Osteoblast (primary cell): ENCODE measurements around the gene PPP1R13B. TPM values are rescaled to one million over a fixed set of nuclear protein-coding genes. Genes with fewer than 3 reads are reported as not detected.

Experiments
- DNase-seq: peaks from one replicate; pipeline ENCODE4 v3.0.0; 2011; ENCODE audit warnings: low spot score, mixed read lengths; ENCODE audit not compliant: insufficient read length; ENCODE audit errors: missing footprints
- H2AFZ ChIP-seq: 2 replicates; pipeline ENCODE4 v1.6.0; 2011; ENCODE audit warnings: mild to moderate bottlenecking, low read length
- H3K27ac ChIP-seq: 2 replicates; pipeline ENCODE4 v1.5.1; 2011; ENCODE audit warnings: mild to moderate bottlenecking, low read depth, low read length, moderate library complexity
- H3K27me3 ChIP-seq: 2 replicates; pipeline ENCODE4 v1.6.0; 2012; ENCODE audit warnings: mild to moderate bottlenecking, control low read depth, inconsistent platforms, low read length, moderate library complexity; ENCODE audit not compliant: insufficient read depth
- H3K36me3 ChIP-seq: 2 replicates; pipeline ENCODE4 v1.5.1; 2011; ENCODE audit warnings: mild to moderate bottlenecking, low read length, control low read depth, moderate library complexity; ENCODE audit not compliant: insufficient read depth
- H3K4me1 ChIP-seq: 2 replicates; pipeline ENCODE4 v1.5.1; 2011; ENCODE audit warnings: mild to moderate bottlenecking, low read length, control low read depth, moderate library complexity; ENCODE audit not compliant: insufficient read depth
- H3K4me2 ChIP-seq: 2 replicates; pipeline ENCODE4 v1.6.0; 2011; ENCODE audit warnings: mild to moderate bottlenecking, low read length; ENCODE audit not compliant: insufficient read depth
- H3K4me3 ChIP-seq: fragments of 200-600 bp; sonication (generic); 3 replicates; pipeline ENCODE4 v1.5.1; 2012; ENCODE audit warnings: mild to moderate bottlenecking, low read length, inconsistent platforms; ENCODE audit not compliant: insufficient read depth
- H3K79me2 ChIP-seq: 2 replicates; pipeline ENCODE4 v1.6.0; 2012; ENCODE audit warnings: mild to moderate bottlenecking, low read length, control low read depth, inconsistent platforms; ENCODE audit not compliant: insufficient read depth
- H3K9me3 ChIP-seq: 2 replicates; pipeline ENCODE4 v1.5.1; 2011; ENCODE audit warnings: low read depth, low read length, control low read depth
- H4K20me1 ChIP-seq: 2 replicates; pipeline ENCODE4 v1.6.0; 2012; ENCODE audit warnings: mild to moderate bottlenecking, low read length, control low read depth; ENCODE audit not compliant: insufficient read depth
- total RNA-seq: library from RNA; depleted of rRNA; stranded (reverse); fragments of >200 nt; gene quantifications from 2 replicates; pipeline ENCODE4 v1.2.3, GENCODE V29; 2012
- TF ChIP-seq, protein P1 (sequence below): IDR thresholded peaks from 2 replicates; pipeline ENCODE4 v1.5.1; 2011; ENCODE audit warnings: mild to moderate bottlenecking, low read depth, low read length, moderate library complexity; ENCODE audit errors: extremely low read depth

The PPP1R13B gene
- total RNA-seq, 1 donor, result 3.3 TPM

DNA sequence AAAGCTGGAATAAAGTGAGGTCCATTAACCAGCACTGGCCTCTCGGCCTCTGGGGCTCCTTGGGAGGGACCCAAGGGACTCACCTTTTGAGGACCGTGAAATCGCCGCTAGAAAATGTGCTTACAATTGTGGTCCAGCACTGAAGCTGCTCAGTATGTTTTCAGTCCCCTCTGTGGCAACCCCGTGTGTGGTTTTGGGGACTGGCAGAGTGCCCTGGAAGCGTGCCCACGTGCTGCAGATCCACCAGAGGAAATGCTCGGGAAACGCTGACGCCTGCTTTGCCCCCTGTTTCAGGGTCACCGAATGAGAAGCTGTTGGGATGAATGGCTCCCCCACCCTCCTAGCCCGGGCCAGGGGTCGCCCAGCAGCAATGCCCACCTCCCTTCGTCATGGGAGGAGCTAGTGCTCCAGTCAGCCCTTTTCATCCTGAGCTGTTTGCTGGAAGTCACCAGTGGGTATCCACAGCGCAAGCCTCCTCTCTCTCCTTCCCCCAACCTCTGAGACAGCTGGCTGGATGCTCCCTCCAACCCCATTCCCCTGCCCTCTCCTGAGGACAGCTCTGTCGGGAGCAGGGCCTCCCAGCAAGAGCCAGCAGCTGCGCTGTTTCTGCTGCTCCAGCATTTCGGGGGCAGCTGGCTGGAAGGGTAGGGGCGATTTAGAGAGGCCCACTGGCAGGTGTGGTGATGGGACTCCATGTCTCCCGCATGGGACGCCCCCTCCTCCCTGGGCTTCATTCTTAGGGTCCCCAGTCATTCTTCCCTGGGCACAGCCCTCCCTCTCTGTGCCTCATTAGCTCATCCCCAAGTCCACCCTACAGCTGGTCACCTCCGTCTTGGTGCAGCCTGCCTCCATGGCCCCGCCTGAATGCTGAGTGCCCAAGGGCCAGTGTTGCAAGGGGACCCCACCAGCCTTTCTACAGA lies 33.2 kb upstream of the PPP1R13B start:
- H4K20me1 ChIP-seq, result no peaks in the 10 kb centered on the region
- peak overlapping the region; percentile 30 for H2AFZ ChIP-seq
- no peaks in the 10 kb centered on the region for H3K9me3 ChIP-seq
- TF ChIP-seq, protein P1, sequence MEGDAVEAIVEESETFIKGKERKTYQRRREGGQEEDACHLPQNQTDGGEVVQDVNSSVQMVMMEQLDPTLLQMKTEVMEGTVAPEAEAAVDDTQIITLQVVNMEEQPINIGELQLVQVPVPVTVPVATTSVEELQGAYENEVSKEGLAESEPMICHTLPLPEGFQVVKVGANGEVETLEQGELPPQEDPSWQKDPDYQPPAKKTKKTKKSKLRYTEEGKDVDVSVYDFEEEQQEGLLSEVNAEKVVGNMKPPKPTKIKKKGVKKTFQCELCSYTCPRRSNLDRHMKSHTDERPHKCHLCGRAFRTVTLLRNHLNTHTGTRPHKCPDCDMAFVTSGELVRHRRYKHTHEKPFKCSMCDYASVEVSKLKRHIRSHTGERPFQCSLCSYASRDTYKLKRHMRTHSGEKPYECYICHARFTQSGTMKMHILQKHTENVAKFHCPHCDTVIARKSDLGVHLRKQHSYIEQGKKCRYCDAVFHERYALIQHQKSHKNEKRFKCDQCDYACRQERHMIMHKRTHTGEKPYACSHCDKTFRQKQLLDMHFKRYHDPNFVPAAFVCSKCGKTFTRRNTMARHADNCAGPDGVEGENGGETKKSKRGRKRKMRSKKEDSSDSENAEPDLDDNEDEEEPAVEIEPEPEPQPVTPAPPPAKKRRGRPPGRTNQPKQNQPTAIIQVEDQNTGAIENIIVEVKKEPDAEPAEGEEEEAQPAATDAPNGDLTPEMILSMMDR, result no peak
- DNase-seq, result peak; percentile 93
- peak overlapping the region; percentile 54 for H3K4me3 ChIP-seq
- no peaks in the 10 kb centered on the region for H3K79me2 ChIP-seq
- H3K27me3 ChIP-seq, result peaks cover 8% of the 10 kb centered on the region
- peaks cover 16% of the 10 kb centered on the region for H3K4me1 ChIP-seq
- H3K4me2 ChIP-seq, result peak overlapping the region; percentile 83
- H3K36me3 ChIP-seq, result no peaks in the 10 kb centered on the region
- H3K27ac ChIP-seq, result no peak overlapping the region

DNA sequence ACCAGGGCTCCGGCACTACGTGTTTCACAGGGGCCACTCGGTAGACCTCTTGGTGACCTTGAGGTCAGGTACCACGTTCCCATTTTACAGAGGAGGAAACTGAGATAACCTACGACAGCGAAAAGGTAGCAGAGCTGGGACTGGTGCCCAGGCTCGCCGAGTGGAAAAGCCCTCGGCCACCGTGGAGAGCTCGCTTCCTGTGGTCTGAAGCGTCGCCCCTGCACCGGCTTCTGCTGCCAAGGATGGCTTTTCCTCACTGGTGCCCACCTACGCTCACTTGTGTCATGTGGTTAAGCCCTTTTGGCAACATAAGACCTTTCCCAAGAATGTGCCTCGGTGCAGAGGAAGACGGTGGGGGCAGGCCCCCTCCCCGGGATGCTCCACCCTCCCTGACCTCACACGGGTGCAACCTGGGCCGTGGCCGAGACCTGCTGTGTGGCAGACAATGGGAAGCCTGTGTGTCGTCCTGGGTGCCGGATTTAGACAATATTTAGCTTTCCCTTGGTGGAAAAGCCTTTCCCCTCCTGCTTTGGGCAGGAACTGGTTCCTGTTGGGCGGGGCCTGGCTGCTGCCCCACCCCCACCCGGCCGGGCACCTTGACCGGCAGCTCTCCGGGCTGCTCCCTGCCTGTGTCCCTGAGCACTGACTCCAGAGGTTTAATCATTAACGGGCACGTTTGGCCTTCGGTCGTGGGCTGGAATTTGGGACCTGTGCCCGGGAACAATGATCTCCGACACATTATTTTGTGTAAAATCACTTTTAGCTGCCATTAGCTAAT lies 32.4 kb upstream of the PPP1R13B start:
- H2AFZ ChIP-seq, result peak overlapping the region; percentile 30
- no peaks in the 10 kb centered on the region for H3K79me2 ChIP-seq
- H4K20me1 ChIP-seq, result no peaks in the 10 kb centered on the region
- peaks cover 16% of the 10 kb centered on the region for H3K4me1 ChIP-seq
- H3K4me3 ChIP-seq, result peak overlapping the region; percentile 54
- peak; percentile 89 for DNase-seq
- H3K36me3 ChIP-seq, result no peaks in the 10 kb centered on the region
- H3K9me3 ChIP-seq, result no peaks in the 10 kb centered on the region
- H3K4me2 ChIP-seq, result peak overlapping the region; percentile 83
- no peak overlapping the region for H3K27ac ChIP-seq
- TF ChIP-seq, protein P1, result no peak
- peaks cover 8% of the 10 kb centered on the region for H3K27me3 ChIP-seq

DNA sequence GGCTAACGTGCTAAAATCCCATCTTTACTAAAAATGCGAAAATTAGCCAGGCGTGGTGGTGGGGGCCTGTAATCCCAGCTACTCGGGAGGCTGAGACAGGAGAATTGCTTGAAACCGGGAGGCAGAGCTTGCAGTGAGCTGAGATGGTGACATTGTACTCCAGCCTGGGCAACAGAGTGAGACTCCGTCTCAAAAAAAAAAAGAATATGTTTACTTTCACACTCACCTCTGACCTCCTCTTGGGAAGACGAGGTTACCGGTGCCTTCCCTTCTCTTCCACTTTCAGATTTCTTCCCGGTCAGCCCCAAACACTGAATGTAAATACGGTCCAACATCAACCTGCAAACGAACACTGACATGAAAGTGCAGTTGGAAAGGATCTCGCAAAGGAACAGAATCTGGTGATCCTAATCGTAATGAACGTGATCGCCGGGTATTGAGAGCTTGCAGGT lies 31.8 kb upstream of the PPP1R13B start:
- DNase-seq, result peak; percentile 54
- H3K4me2 ChIP-seq, result no peak overlapping the region
- H3K4me1 ChIP-seq, result peaks cover 16% of the 10 kb centered on the region
- H3K9me3 ChIP-seq, result no peaks in the 10 kb centered on the region
- H3K27ac ChIP-seq, result no peak overlapping the region
- H3K79me2 ChIP-seq, result no peaks in the 10 kb centered on the region
- H3K36me3 ChIP-seq, result no peaks in the 10 kb centered on the region
- TF ChIP-seq, protein P1, result no peak
- peaks cover 8% of the 10 kb centered on the region for H3K27me3 ChIP-seq
- H2AFZ ChIP-seq, result no peak overlapping the region
- no peaks in the 10 kb centered on the region for H4K20me1 ChIP-seq
- H3K4me3 ChIP-seq, result no peak overlapping the region

DNA sequence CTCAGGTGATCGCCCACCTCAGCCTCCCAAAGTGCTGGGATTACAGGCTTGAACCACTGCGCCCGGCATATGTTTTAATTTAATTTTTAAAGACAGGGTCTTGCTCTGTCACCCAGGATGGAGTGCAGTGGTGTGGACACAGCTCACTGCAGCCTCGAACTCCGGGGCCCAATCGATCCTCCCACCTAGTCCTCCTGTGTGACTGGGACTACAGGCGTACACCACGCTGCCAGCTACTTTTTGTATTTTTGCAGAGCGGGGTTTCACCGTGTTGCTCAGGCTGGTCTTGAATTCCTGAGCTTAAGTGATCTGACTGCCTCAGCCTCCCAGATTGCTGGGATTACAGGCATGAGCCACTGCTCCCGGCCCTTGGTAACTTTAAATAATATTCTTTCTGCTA lies 30.8 kb upstream of the PPP1R13B start:
- Histone ChIP-seq H3K4me1 (peaks cover 16% of the 10 kb centered on the region), H3K36me3 (no peaks in the 10 kb centered on the region), H3K4me2 (no peak overlapping the region), H3K9me3 (no peaks in the 10 kb centered on the region), H3K79me2 (no peaks in the 10 kb centered on the region), H3K4me3 (no peak overlapping the region), H4K20me1 (no peaks in the 10 kb centered on the region), H3K27ac (no peak overlapping the region), H3K27me3 (peaks cover 8% of the 10 kb centered on the region), H2AFZ (no peak overlapping the region)
- TF ChIP-seq, protein P1, result no peak
- DNase-seq, result no peak
